NCI-H526 treated with DMSO at 0.1 percent for 48 hours (cell line): ENCODE measurements around the gene CSMD2.

ENCODE experiments used
- DNase-seq: peaks from one replicate; lab custom pipeline; 2025; lab: John Stamatoyannopoulos, UW

Gene CSMD2

DNA sequence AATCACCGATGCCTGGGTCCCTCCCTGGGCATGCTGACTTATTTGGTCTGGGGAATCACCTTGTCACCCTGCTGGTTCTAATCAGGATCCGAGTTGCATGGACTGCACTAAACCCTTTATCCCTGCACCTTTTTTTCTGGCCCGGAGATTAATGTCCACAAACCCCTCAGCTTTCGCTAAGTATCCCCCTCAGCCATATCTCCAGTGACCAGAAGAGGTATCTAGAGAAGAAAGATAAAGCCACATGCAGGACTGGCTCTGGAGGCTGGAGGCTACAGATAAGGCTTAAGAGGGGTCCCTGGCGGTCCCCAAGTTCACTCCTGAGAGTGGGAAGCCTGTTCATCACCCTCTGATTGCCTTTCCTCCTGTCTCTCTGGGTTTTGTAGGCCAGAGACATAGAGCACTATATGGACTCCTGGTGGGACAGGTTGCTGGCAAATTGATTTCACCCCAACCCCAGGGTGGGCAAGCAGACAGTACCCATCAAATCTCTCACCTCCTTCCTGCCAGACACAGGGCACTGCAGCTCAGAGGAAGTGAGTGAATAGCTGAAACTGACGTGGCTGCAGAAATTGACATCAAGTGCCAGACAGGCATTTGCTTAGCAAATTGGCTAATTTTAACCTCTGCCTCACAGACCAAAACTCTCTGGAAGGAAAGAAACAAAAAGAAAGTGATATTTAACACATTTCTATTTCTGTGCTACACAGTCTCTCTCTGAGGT lies 262.4 kb downstream of the CSMD2 start:
- DNase-seq = peak; percentile 41

DNA sequence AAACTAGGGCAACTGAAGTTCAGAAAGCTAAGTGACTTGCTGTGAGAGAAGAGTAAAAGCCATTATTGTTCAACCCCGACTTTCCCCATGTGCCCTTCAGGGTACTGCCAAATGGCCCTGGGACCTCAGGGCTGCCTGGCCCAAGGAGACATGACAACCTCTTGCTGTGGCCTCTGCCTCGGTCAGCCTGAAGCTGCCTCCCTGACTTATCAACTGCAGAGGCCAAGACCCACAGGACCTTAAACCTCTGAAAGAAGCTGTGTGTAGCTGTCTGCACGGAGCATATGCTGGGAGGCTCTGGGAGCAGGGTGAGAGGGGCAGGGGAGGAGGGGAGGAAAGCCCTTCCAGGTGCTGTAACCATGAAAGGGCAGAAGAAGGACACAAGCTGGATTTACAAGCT lies 265.3 kb downstream of the CSMD2 start:
- DNase-seq = no peak

DNA sequence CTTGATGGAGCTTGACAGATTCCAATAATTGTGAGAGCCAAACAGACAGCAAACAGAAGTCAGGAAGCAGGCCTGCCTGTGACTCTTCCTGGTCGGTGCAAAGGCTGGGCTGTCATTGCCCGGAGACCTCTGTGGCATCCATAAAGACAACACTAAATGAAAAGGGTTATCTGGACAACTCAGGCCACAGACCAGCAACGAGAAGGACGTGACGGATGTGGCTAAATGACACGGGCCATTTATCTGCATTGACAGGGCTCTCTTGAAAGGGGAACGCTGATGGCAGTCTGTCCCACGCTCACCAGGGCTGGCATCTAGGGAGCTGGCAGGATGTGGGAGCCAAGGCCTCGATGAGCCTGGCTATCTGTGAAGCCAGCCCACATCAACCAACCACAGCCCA lies 266.1 kb downstream of the CSMD2 start:
- no peak for DNase-seq

DNA sequence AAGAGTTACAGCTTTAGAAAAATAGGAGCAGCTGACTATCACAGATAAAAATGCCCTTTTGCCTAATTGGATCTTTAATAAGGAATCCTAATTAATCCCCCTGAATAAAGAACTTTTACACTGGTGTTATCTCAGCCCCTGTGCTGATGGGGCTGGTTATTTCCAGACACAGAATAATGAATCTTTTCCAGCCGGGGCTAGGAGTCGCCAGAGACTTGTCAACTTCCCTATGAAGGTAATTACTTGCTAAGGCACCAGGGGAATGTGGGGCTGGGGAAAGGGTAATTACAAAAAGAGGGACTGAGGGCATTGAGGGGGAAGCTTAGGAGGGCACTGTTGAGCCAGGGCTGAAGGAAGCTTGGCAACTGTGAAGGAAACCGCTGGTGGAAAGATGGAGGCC lies 266.6 kb downstream of the CSMD2 start:
- DNase-seq = no peak

DNA sequence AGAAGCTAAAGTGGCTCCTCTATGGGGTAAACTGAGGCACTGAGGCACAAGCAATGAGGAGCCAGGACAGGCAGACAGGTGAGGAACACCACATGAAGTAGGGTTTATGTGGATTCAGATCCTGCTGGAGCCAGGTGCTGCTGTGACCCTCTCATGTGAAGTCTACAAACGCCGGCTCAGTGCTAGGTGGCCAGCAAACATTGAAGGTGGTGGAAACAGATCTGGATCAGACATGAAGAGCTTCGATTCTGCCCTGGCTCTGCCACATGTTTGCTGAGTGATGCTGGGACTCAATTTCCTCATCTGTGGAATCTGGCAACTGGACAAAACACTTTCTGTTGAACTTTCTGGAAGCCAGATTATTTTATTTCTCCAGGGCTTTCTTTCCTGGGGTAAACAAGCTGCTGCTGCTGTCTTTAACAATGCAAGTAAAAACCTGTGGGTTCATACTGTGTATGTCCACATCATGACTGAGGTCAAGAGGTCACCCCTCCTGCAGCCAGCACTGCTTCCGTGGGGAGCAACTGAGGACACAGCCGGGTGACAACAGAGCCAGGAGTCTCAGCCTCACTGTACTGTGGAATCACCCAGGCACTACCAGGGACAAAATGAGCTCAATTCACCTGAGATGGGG lies 267.8 kb downstream of the CSMD2 start:
- DNase-seq = no peak

DNA sequence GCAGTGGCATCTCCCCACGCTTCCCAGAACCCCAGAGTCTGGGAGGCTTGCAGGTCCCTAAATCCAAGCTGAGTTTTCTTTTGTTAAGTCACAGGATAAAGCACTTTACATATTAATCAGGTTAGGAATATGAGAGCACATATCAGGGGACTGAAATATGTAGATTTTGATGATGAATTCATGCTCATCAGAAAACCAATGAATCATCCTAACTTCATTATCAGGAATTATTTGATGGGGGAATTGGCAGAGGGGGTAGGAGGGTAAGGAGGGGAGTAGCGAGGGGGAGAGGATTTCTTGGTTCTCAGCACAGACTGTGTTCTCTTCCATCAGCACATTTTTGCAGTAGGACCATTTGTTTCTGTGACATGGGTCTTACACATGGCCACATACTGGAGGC lies 269.1 kb downstream of the CSMD2 start:
- DNase-seq = no peak

DNA sequence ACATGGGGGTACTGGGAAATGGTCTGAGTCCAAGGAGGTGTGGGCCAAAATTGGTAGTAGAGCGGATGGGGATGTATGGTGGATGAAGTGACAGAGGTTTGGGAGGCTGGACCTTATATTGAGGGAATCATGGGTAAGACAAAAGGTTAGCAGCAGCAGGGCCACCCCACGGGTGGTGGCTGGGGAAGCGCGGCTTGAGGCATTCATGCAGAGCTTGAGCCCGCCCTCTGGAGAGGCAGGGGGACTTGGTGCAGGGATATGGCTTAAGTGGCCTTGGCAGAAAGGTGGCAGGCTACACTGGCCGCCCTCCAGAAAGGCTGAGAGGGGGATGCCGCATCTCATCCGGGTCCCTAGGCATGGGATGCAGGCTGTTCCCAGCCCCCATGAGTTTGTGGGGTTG lies 269.6 kb downstream of the CSMD2 start:
- no peak for DNase-seq

DNA sequence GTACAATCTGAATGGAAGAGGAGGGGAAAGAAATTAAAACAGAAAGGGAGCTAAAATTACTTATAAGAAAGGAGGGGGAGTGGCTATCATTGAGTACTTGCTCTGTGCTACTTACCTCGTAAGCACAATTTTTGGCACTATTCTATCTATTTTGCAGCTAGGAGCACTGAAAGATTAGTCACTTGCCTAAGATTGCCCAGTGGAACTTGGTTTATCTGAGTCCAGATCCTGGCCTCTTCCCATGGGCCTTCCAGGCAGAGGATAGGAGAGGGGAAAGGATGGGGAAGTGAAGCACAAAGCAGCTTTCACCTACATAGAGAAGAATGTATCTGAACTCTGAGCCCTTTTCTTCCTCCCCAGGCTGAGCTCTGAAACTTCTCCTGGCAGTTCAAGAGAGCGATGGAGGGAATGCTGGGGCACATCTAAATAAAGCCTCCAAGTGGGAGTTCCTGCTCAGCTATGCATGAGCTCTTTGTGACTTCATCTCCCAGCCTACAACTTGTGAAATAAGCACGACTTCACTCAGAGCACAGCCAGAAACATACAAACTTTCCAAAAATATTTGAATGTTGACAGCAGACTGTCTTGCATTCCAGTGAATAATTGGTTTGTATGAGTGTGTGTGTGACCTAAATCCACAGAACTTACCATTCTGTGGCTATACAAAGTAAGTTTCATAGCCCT lies 271.7 kb downstream of the CSMD2 start:
- no peak for DNase-seq

DNA sequence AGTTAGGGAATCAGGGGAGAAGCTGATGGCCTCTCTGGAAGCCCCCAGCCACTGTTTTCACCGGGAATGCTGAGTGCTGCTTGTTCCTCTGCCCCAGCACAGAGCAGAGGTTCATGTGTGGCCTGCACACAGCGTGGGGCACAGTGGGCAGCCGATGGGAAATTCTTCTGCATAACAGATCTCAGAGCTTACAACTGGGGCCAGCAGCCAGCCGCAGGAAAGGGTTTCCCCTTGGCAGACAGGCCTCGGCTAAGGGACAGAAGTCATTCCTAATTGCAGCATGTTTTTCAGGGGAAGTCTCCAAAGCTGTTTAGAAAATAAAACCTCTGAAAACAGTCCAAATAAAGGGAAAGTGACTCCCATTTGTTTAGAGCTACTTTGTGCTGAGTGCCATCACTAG lies 278.5 kb downstream of the CSMD2 start:
- no peak for DNase-seq

DNA sequence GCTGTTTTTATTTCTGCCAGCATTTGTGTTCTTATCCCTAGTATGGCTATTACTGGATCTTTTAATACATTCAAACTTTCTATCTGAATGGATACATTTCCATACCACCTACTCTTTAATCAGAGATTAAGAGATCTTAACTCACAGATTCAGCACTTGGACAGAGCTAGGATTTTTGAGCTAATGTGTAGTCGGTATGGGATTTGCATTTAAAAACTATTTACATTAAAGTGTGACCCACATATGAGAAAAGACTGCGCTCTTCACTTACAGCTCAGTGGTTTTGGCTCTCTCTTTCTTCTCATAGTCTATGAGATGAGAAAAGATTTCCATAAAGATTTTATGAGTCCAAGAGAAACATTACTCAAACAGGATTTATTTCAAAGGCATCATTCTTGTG lies 284.7 kb downstream of the CSMD2 start:
- no peak for DNase-seq

DNA sequence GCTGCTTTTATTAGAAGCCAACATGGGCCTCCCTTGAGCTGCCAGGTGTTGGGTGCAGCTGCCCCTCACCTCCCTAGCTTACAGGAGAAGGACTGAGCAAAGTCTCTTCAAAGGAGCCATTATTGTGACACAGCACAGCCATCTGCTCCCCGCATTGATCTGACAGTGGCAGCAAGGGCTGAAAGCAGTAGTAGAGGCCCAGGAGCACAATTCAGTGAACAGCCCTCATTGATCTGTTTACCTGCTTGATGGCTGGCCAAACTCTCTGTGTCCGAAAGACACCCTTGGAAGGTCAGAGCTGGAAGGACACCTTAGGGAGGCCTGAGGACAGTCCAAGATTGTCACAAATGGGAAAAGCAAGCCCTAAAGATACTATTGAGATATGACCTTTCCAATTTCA lies 286.6 kb downstream of the CSMD2 start:
- no peak for DNase-seq

DNA sequence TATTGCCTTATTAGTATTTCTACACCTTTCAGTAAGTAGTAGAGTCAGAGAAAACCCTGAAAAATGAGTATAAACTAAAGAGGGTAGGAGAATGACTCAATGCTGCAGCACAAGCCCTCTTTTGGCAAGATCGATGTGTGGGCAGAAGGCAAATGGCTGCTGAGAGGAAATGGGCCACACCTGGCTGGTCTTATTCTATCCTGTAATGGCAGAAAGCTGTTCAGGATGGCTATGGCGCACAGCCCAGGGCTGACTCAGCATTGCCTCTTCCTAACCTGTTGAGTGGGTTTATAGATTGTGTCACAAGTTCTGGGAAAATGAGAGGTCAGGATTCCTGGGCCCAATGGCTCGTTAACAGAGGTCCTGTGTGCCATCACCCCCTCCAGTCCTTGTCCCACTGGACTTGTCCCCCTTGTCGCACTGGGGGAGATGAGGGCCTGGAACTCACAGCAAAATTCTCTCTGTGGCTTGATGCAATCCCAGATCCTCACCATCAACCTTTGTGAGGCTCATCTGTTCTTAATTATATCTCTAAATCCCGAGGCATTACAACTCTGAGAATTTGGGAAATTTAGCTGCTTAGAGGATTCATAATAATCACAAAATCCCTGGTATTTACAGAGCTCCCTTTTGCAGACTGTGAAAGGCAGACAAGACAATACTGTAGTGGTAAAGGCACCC lies 287.9 kb downstream of the CSMD2 start:
- DNase-seq = no peak

DNA sequence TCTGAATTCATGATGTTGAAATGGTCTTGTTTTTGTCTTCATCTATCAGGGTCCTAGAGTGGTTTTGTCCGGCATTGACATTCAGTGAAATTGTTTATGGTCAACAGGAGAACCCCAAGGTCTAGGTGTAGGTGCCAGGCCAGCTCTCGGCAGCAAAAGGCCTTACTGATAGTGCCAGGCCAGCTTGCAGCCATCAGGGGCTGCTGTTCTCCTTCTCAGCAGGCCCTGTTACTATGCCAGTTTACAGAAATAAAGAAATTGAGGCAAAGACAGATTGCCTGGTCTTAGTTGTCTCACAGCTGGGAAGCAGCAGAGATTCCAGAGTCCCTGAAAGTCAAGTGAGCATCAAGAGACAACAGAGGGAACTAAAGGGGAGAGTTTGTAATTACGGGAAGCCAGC lies 289.2 kb downstream of the CSMD2 start:
- DNase-seq = no peak

DNA sequence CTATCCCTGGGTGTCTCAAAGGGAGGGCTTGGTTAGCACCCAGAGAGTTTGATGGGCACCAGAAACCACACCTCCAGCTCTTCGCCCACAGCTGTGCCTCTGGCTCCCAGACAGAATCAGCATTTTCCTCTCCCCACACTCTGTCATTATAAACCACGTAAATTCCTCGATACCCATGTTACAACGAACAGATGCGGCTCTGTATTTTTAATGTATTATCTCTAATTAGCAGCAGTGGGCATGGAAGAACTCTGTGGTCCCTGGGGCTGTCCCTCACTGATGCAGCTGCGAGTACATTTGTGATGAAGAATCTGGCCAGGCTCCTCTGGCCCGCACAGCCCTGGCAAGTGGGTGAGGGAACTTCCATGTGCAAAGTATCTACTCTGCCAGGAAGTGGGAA lies 290.4 kb downstream of the CSMD2 start:
- no peak for DNase-seq

DNA sequence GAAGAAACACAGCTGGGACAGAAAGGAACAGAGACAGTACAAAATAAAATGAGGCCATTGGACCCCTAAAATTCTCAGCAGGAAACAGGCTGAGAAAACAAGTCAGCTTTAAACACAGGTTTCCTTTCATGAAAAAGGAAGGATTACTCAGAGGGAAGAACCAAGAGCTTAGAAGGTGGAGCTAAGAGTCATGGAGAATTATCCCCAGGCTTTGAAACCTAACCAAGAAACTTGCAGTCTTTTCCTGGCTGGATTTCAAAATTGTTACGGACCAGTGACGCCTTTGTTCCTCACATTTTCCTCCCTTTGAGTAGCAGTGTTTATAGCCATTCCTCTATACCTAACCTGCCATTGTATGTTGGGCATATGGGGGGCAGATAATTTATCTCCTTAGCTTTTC lies 292.3 kb downstream of the CSMD2 start:
- DNase-seq = no peak

DNA sequence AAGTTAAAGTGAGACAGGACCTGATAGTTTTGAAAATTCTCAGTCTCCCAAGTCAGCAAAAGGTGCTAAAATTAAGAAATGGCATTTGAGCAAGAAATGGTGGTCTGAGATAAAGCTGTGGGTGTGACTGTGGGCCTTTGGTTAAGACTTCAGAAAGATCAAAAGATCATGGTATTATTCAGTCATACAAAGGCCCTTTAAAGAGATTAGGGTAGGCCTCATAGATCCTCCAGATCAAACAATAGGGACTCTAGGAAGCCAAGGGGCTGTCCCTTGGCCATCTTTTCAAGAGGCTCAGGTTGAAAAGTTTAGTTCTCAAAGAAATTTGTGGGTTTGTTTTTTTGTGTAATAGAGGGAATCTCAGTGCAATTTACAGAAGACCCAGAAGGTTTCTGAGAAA lies 292.8 kb downstream of the CSMD2 start:
- DNase-seq = no peak

DNA sequence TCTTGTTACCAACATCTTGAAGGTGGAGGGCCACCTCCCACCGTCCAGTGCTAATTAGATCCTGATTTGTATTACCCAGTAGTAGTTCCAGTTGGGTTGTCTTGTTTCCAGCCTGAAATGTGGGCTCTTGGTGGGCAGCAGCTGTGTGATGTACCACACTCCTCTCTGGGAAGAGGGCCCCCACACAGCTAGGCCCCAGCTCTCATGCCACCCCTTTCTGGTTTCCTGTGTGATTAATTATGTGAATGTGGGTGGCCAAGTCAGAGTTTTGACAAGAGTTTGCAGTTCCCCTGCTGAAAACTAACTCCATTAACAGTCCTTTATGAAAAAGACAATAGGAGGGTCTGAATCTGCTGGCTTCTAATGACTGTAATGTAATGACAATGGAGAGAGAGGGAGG lies 297.3 kb downstream of the CSMD2 start:
- no peak for DNase-seq

DNA sequence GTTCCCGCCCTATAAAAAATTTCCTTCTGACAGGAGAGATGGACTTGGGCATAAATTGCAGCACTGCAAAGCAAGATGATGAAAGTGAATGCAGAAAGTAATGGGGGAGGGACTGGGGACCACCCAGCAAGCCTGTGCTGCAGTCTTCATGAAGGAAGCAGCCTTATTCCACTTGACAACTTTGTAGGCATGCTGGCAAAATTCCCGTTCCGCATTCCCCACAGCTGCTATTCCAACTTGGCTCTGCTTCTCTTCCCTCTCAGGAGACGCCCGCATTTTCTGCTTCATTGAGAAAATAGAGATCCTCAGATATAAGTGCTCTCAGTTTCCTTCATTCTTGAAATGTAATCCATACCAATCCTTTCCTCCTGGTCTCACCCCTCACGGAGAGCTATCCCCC lies 298.7 kb downstream of the CSMD2 start:
- DNase-seq = no peak

DNA sequence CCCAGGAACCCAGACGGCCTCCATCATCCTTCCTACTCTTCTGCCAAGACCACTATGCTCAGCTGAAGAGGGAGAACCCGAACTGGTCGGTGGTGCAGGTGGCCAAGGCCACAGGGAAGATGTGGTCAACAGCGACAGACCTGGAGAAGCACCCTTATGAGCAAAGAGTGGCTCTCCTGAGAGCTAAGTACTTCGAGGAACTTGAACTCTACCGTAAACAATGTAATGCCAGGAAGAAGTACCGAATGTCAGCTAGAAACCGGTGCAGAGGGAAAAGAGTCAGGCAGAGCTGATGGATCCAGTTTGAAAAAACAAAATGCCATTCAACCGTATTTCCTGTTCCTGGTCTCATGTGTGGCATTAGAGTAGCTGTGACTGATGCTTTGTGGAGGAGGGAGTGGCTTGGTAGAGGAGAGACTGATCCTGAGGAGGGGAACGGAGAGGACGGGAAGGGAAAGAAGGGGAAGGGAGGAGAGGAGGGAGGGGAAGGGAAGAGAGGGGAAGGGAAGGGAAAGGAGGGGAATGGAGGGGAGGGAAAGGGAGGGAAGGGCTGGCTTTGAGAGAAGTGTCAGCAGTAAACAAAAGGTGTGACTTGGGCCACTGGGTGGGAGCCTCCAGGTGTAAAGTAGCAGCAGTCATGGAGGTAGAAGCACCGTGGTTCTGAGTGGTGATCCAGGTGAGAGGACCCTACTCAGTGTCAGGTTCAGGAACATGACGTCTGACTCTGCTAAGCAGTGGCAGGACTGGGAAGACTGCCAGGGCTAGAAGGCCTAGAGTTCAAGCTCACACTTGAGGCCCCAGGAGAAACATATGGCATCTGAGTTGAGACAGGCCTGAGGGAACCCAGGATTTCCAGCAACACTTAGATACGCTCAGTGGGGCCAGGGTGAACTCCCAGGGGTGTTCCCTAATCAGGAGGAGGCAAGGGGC lies 300.3 kb downstream of the CSMD2 start:
- no peak for DNase-seq

DNA sequence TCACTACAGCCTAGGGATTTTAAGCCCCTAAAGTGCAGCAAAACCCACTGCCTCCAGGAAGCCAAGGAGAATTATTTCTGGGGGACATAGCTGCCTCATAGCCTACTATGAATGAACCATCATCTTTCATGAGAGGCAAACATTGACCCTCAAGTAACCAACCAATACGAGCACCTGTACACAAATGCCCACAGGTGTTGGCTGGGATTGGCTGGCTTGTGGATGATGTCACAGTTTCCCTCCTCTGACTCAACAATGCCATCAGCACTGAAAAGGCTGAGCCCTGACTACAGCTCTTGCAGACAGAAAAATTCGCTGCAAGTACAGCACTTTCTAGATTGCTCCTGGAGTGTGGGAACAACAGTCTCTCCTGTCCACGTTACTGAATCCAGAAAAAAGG lies 301.3 kb downstream of the CSMD2 start, which contains the start of gene HMGB4:
HMGB4 (plus strand) TSS at position 301 of the 400 bp plus-strand sequence. CDS start 113 bp downstream, outside the sequence.
- no peak for DNase-seq

DNA sequence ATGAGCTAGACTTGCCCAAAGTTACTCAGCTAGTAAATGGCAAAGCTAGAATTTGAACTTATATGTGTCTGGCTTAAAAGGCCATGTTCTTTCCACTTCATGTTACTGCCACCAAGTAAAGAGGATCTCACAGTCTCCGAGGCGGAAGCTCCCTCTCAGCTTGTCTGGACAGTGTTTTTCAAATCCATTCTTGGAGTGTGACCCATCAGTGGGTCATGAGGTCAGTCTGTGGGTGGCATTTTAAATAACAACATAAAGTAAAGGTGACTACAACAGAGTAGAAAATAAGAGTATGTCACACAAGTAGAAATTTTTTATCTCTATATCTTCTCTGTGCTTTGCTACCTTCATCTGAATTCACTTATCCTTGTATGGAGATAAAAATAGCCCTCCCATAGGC lies 304.4 kb downstream of the CSMD2 start:
- DNase-seq = no peak

DNA sequence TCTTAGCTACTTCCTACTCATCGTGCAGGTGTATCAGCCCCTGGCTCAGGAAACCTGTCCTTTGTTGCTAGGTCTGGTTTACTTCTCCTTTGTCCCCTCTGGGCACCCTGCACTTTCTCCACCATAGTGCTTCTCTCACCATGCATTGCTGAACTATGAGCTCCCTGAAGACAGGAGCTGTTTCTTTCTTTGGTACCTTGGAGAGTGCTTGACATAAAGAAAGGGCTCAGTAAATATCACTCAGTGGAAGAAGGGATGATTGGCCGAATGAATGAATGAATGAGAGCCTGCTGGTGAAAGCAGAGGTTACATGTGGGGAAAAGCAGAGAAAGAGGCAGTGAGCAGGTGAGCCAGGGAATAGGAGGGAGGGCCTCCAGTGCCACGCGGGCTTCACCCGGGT lies 310.9 kb downstream of the CSMD2 start:
- no peak for DNase-seq
